HK-2 (cell line): Measurements from ENCODE around the gene NPEPL1.
A peak's percentile ranks its signal among the peaks of the same experiment; 100 is the strongest.
"Not testable (repeated sequence)": the region's sequence is repeated elsewhere in the genome, so short reads cannot be mapped to it uniquely, and the experiment has no call there.

Experiments used
- DNase-seq: peaks from one replicate; pipeline ENCODE4 v3.0.0-alpha.2; 2018; ENCODE audit not compliant: unreplicated experiment

Gene NPEPL1

GRCh38 chr20:58692579-58693225 is at the start of gene NPEPL1:
Gene NPEPL1 (plus strand): TSS chr20:58692800. CDS start chr20:58692901, 101 bp downstream.
- DNase-seq: peak; percentile 57

- DNase-seq: not testable (repeated sequence)
These were observed 49.7 kb upstream of the NPEPL1 start for GRCh38 chr20:58642896-58643295.

- DNase-seq: no peak
These were observed 47.1 kb upstream of the NPEPL1 start for GRCh38 chr20:58645412-58645968.

GRCh38 chr20:58646257-58646656 is 46.3 kb upstream of the NPEPL1 start:
- DNase-seq: no peak

- no peak for DNase-seq
These were observed 45.9 kb upstream of the NPEPL1 start for GRCh38 chr20:58646703-58647102.

GRCh38 chr20:58647162-58647795 is 45.3 kb upstream of the NPEPL1 start:
- DNase-seq: no peak

GRCh38 chr20:58647796-58648501 is 44.7 kb upstream of the NPEPL1 start:
- DNase-seq: no peak

- not testable (repeated sequence) for DNase-seq
These were observed 44.1 kb upstream of the NPEPL1 start for GRCh38 chr20:58648502-58648825.

GRCh38 chr20:58649288-58650180 is 43.1 kb upstream of the NPEPL1 start:
- DNase-seq: no peak

- DNase-seq: no peak
These were observed 42.3 kb upstream of the NPEPL1 start for GRCh38 chr20:58650181-58650775.

GRCh38 chr20:58650776-58651558 is 41.6 kb upstream of the NPEPL1 start, which contains the start of gene STX16:
Gene STX16 (plus strand): TSS chr20:58651283. CDS start chr20:58652007, 724 bp downstream.
- DNase-seq: peak; percentile 95

GRCh38 chr20:58651559-58651945 is 41.0 kb upstream of the NPEPL1 start:
- no peak for DNase-seq

GRCh38 chr20:58651946-58652605 is 40.5 kb upstream of the NPEPL1 start:
- peak; percentile 79 for DNase-seq

- DNase-seq: no peak
These were observed 39.9 kb upstream of the NPEPL1 start for GRCh38 chr20:58652606-58653294.

- no peak for DNase-seq
These were observed 38.3 kb upstream of the NPEPL1 start for GRCh38 chr20:58654337-58654736.

GRCh38 chr20:58655328-58656107 is 37.1 kb upstream of the NPEPL1 start:
- DNase-seq: no peak

- DNase-seq: no peak
These were observed 35.8 kb upstream of the NPEPL1 start for GRCh38 chr20:58656831-58657230.

GRCh38 chr20:58657262-58657661 is 35.3 kb upstream of the NPEPL1 start:
- no peak for DNase-seq
